Body of pancreas (tissue), 4 donors: ENCODE measurements around the gene HSD17B14.

Experiments
- POLR2A ChIP-seq, 3 donors: fragments of 450-650 bp; IDR thresholded peaks; one replicate each; pipeline ENCODE4 v1.6.1; 2016; ENCODE audit warnings: antibody characterized with exemption in 3 of 3, mild to moderate bottlenecking in 2 of 3
- TF ChIP-seq, protein P1 (sequence below), 7 experiments: fragments of 450-650 bp in 4 of 7; fragments of 200-600 bp in 3 of 7; sonication (generic) in 3 of 7; IDR thresholded peaks; one replicate each; pipeline ENCODE4 v1.5.1; 2016 to 2019; ENCODE audit warnings: antibody characterized with exemption in 7 of 7

DNA sequence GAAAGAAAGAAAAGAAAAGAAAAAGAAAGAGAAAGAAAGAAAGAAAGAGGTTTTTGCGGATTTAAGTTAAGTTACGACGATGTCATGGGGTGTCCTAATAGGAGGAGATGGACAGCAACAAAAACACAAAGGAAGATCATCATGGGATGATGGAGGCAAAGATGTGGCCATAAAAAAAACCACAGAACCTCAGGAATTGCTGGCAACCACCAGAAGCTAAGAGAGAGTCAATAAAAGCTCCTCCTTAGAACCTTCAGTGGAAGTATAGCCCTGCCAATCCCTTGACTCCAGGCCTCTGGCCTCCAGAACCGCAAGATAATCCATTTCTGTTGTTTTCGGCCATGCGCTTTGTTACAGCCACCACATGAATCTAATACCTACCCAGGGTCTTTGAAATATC is 20.6 kb upstream of the HSD17B14 start:
- TF ChIP-seq, protein P1, sequence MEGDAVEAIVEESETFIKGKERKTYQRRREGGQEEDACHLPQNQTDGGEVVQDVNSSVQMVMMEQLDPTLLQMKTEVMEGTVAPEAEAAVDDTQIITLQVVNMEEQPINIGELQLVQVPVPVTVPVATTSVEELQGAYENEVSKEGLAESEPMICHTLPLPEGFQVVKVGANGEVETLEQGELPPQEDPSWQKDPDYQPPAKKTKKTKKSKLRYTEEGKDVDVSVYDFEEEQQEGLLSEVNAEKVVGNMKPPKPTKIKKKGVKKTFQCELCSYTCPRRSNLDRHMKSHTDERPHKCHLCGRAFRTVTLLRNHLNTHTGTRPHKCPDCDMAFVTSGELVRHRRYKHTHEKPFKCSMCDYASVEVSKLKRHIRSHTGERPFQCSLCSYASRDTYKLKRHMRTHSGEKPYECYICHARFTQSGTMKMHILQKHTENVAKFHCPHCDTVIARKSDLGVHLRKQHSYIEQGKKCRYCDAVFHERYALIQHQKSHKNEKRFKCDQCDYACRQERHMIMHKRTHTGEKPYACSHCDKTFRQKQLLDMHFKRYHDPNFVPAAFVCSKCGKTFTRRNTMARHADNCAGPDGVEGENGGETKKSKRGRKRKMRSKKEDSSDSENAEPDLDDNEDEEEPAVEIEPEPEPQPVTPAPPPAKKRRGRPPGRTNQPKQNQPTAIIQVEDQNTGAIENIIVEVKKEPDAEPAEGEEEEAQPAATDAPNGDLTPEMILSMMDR (IDR thresholded peaks at IDR 0.05), result no peak
- TF ChIP-seq POLR2A (IDR thresholded peaks at IDR 0.05), result no peak
